ENCODE results near the gene ELAVL4.

ELAVL4 gene

DNA sequence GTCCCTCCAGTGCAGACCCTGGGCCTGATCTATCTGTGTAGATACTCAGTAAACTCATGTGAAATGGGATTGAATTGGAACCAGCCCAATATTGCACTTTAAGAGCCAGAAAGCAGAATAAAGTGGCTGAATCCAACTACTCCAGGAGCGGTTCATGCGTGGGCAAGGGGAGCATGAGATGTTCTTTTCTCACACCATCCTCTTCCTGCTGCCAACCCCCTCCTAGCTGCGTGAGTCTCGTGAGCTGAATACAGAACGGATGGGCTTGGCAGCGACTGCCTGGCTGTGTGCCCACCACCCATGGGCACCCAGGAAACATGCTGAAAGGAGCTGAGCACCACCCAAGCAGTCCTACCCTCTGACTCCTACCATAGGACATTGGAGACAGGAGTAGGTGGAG, 128.3 kb downstream of the ELAVL4 start:
- no peak overlapping the region for H3K4me2 ChIP-seq (ENCODE audit: low read depth, low read length, poor library complexity, severe bottlenecking)
- H2AFZ ChIP-seq (ENCODE audit: low read depth, low read length, severe bottlenecking) = no peak overlapping the region
- TF ChIP-seq EZH2phosphoT487 (conservative IDR thresholded peaks at IDR 0.05; ENCODE audit: low read length) = no peak
- TF ChIP-seq, protein P1, sequence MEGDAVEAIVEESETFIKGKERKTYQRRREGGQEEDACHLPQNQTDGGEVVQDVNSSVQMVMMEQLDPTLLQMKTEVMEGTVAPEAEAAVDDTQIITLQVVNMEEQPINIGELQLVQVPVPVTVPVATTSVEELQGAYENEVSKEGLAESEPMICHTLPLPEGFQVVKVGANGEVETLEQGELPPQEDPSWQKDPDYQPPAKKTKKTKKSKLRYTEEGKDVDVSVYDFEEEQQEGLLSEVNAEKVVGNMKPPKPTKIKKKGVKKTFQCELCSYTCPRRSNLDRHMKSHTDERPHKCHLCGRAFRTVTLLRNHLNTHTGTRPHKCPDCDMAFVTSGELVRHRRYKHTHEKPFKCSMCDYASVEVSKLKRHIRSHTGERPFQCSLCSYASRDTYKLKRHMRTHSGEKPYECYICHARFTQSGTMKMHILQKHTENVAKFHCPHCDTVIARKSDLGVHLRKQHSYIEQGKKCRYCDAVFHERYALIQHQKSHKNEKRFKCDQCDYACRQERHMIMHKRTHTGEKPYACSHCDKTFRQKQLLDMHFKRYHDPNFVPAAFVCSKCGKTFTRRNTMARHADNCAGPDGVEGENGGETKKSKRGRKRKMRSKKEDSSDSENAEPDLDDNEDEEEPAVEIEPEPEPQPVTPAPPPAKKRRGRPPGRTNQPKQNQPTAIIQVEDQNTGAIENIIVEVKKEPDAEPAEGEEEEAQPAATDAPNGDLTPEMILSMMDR (IDR thresholded peaks at IDR 0.05; ENCODE audit: insufficient read depth, low read length, poor library complexity, severe bottlenecking) = no peak
- no peaks in the 10 kb centered on the region for H3K27me3 ChIP-seq (ENCODE audit: low read length)
- H3K36me3 ChIP-seq (ENCODE audit: low read length) = no peaks in the 10 kb centered on the region
- H3F3A ChIP-seq (ENCODE audit: insufficient read depth) = no peaks in the 10 kb centered on the region
- H3K9me3 ChIP-seq (ENCODE audit: insufficient read depth, low read length) = no peaks in the 10 kb centered on the region
- no peaks in the 10 kb centered on the region; the same call in 1 of the 2 replicates for H3K9me2 ChIP-seq (replicated peaks; ENCODE audit: insufficient read depth, low read length)
- H3K79me2 ChIP-seq (ENCODE audit: insufficient read depth, low read length) = no peaks in the 10 kb centered on the region
- H3K9ac ChIP-seq (ENCODE audit: low read length) = no peak overlapping the region
- no peak overlapping the region for H3K27ac ChIP-seq (ENCODE audit: low read depth, low read length)
- no peaks in the 10 kb centered on the region for H4K20me1 ChIP-seq (ENCODE audit: low read depth, low read length)
- H3K4me3 ChIP-seq (ENCODE audit: insufficient read depth, low read length, poor library complexity, severe bottlenecking) = no peak overlapping the region

DNA sequence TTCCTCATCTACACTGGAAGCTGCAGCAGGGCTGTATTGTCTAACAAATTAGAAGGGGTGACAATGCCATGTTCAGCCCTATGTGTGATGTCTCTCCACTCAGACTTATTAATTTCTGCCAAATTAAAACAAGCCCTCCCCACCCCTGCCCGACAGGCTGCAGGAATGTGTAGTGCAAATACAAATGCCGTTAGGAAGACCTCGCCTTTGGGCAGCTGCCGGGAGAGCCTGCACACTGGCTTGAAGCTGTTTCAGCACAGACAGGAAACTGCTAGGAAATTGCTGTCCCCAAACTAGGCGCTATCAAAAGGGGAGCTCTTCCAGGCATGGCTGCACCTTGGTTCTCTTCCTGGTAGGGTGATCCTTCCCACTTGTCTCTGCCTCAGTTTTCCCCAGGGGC, 135.2 kb downstream of the ELAVL4 start:
- TF ChIP-seq, protein P1 (IDR thresholded peaks at IDR 0.05; ENCODE audit: insufficient read depth, low read length, poor library complexity, severe bottlenecking) = no peak
- no peak for TF ChIP-seq EZH2phosphoT487 (conservative IDR thresholded peaks at IDR 0.05; ENCODE audit: low read length)
- H3F3A ChIP-seq (ENCODE audit: insufficient read depth) = no peaks in the 10 kb centered on the region
- no peak overlapping the region for H3K4me3 ChIP-seq (ENCODE audit: insufficient read depth, low read length, poor library complexity, severe bottlenecking)
- H4K20me1 ChIP-seq (ENCODE audit: low read depth, low read length) = no peaks in the 10 kb centered on the region
- no peak overlapping the region for H3K27ac ChIP-seq (ENCODE audit: low read depth, low read length)
- no peak overlapping the region for H2AFZ ChIP-seq (ENCODE audit: low read depth, low read length, severe bottlenecking)
- H3K9me3 ChIP-seq (ENCODE audit: insufficient read depth, low read length) = no peaks in the 10 kb centered on the region
- no peaks in the 10 kb centered on the region; the same call in 1 of the 2 replicates for H3K27me3 ChIP-seq (ENCODE audit: low read length)
- no peaks in the 10 kb centered on the region for H3K79me2 ChIP-seq (ENCODE audit: insufficient read depth, low read length)
- no peak overlapping the region for H3K9ac ChIP-seq (ENCODE audit: low read length)
- no peaks in the 10 kb centered on the region for H3K36me3 ChIP-seq (ENCODE audit: low read length)
- H3K9me2 ChIP-seq (replicated peaks; ENCODE audit: insufficient read depth, low read length) = no peaks in the 10 kb centered on the region
- H3K4me2 ChIP-seq (ENCODE audit: low read depth, low read length, poor library complexity, severe bottlenecking) = no peak overlapping the region

DNA sequence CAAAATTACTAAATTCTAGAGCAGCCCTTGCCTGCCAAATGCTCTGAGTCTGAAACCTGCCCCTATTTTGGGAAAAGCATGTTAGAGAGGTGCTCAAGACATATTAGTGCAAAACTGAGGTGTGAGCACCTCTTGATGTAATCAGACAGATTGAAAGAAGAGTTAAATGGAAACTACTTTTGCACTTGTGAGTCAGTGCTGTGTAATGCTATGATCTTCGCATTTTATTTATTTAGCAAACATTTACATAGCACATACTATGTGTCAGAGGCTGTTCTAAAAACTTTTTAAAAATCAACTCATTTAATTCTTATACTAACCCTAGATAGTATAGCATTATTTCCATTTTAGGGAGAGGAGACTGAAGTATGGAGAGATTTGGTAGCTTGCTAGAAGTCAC, 138.1 kb downstream of the ELAVL4 start:
- Histone ChIP-seq H3K36me3 (ENCODE audit: low read length) (no peaks in the 10 kb centered on the region), H4K20me1 (ENCODE audit: low read depth, low read length) (no peaks in the 10 kb centered on the region)
- TF ChIP-seq, protein P1 (IDR thresholded peaks at IDR 0.05; ENCODE audit: insufficient read depth, low read length, poor library complexity, severe bottlenecking) = no peak
- TF ChIP-seq EZH2phosphoT487 (conservative IDR thresholded peaks at IDR 0.05; ENCODE audit: low read length) = no peak

More for the DNA sequence above, 138.1 kb downstream of the ELAVL4 start:
- H3K4me3 ChIP-seq (ENCODE audit: insufficient read depth, low read length, poor library complexity, severe bottlenecking) = no peak overlapping the region
- H3F3A ChIP-seq (ENCODE audit: insufficient read depth) = no peaks in the 10 kb centered on the region
- H2AFZ ChIP-seq (ENCODE audit: low read depth, low read length, severe bottlenecking) = no peak overlapping the region
- H3K9me3 ChIP-seq (ENCODE audit: insufficient read depth, low read length) = no peaks in the 10 kb centered on the region
- H3K9ac ChIP-seq (ENCODE audit: low read length) = no peak overlapping the region
- no peak overlapping the region for H3K4me2 ChIP-seq (ENCODE audit: low read depth, low read length, poor library complexity, severe bottlenecking)
- no peaks in the 10 kb centered on the region for H3K9me2 ChIP-seq (replicated peaks; ENCODE audit: insufficient read depth, low read length)
- no peaks in the 10 kb centered on the region for H3K79me2 ChIP-seq (ENCODE audit: insufficient read depth, low read length)
- H3K27ac ChIP-seq (ENCODE audit: low read depth, low read length) = no peak overlapping the region
- no peaks in the 10 kb centered on the region; the same call in 1 of the 2 replicates for H3K27me3 ChIP-seq (ENCODE audit: low read length)

Measured in SU-DHL-6 (cell line).